Measurements from ENCODE around the gene KCNT1.

Gene KCNT1

DNA sequence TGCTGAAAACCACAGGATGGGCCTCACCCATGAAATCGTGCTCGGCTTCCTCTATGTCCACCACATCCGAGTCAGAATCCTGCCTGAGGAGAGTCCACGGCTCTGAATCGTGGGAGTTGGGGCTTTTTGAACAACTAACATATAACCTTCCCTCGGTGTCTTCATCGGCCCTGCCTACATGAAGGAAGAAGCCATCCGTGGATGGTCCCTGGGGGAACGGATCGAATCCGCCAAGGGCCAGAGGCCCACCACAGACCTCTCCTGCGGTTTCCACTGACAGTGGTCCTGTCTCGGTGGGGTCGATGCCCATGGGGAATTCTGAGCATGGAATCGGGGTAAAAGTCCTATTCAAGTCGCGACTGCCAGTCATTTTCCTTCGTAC lies 120.4 kb downstream of the KCNT1 start:
- no peak for DNase-seq

DNA sequence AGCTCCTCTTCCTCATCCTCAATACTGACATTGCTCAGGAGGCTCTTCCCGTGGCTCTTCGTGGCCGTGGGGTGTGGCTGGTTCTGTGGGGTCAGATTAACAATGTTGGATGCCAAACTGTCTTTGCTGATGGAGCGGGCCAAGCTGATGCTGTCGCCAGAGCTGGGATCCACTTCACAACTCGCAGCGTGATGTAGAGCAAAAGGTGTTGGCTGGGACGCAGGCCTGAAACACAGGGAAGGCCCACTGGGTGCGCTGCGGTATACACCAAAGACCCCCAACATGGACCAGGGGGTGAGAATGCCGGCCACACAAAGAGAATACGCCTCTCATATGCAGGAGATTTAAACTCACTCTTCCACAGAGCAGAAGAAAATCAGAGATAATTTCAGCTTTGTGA lies 121.1 kb downstream of the KCNT1 start:
- DNase-seq = no peak

DNA sequence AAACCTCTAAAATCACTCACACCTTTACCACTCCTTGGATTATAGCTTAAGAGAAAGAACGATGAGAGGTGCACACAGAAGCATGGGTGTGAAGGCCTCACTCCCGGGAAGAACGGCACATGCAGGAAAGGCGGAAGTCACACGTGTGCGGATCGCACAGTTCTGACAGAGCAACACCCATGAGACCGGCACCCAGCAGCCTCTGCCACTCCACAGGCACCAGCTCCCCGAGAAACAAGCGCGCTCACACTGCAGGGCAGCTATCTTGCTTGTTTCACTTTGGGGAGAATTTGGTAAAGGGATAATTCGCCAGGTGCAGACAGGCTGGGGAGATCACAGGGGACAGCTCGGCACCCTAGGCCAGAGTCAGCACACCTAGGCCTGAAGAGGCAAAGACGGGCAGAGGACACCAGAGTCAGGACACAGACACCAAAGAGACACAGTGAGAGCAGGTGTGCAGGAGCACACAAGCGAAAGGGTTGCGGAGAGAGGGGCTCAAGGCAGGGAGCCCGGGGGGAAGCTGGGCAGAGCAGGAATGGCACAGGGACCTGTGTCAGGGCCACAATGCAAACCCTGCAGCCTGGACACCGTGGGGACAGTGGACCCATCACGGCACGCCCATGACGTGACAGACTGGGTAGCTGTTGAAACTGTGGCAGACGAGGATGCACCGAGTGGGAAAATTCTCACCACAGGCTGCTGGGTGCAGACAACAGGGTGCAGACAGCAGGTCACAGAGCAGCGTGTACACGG lies 123.6 kb downstream of the KCNT1 start:
- no peak for DNase-seq

DNA sequence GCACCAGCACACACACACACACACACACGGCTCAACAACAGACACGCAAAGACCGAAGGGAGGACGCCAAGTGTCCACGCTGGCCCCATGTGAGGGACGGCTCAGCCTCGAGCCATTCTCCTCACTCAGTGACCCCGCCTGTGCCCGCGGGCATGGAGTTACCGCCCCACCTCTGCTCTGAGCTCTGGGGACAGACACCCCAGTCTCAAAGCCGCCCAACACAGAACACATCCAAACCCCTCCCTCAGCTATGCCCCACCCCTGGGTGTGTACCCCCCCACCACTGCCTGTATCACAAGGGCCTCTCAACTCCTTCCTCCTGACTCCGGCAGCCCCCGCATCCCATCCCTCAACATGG lies 124.2 kb downstream of the KCNT1 start:
- DNase-seq = no peak

DNA sequence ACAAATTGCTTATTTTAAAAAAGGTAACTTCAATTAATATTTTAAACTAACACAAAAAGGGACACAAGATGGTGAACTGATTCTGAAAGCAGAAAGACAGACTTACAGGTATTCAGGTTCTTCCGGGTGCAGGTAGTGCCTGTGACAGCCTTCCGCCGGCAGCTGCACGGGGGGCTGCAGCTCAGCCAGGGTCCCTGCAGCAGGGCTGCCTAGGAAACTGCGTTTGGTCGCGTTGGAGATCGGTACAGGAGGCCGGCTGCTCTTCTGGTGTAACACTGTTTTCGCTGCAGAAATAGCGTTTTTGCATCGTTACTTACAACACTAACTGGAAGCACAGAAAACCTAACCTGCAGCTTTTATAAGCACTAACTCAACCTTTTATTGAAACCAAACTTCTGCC lies 125.3 kb downstream of the KCNT1 start:
- DNase-seq = no peak

DNA sequence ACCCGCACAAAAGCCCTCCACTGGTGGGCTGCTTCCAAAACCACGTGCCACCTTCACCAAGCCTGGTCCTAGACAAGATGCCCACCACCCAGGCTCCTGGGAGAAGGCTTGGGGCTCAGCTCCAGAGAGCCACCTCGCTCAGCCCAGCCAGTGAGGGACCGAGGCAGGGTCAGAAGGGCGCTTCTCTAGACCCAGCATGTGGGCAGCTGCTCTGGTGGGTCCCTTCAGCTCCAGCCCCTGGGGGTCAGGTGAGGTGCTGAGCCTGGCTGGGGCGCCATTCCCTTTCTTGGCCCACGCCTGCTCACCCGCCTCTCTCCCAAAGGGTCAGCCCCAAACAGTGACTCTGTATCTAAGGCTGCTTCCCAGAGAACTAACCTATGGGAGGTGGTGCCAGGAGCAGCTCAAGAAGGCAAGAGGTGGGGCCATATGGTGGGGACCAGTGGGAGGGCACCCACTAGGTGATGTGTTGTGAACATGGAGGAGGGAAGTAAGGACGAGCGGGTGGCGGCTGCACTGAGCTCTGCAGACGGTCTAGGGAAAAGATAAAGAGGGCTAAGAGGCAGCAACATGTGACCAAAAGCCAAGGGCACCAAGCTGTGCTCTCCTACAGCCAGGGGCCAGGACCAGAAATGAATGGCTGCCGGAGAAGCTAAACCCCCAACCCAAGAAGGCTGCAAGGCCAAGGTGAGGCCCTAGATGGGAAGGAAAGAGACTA lies 126.0 kb downstream of the KCNT1 start:
- DNase-seq = no peak

DNA sequence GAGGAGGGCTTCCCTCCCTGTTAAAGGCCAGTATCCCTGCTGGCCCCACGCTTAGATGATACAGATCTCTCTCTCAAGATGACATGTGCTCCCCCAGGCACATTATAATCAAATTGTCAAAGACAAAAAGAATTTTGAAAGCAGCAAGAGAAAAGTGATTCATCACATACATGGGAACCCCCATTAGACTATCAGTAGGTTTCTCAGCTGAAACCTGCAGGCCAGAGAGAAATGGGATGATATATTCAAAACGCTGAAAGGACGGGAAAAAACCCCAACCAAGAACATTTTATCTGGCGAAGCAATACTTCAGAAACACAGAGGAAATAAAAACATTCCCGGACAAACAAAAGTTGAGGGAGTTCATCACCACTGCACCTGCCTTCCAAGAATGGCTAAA lies 126.7 kb downstream of the KCNT1 start:
- DNase-seq = no peak

DNA sequence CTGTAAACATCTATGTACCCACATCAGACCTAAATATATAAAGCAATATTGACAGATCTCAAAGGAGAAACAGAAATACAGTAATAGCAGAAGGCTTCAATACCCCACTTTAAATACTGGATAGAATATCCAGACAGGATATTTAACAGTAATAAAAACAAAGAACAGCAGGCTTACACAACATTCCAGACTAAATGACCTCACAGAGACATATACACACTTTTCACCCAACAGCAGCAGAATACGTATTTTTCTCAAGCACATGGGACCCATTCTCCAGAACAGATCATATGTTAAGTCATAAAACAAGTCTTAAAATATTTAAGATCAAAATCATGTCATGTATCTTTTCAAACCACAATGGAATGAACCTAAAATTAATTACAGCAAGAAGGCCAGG lies 128.5 kb downstream of the KCNT1 start:
- DNase-seq = no peak

DNA sequence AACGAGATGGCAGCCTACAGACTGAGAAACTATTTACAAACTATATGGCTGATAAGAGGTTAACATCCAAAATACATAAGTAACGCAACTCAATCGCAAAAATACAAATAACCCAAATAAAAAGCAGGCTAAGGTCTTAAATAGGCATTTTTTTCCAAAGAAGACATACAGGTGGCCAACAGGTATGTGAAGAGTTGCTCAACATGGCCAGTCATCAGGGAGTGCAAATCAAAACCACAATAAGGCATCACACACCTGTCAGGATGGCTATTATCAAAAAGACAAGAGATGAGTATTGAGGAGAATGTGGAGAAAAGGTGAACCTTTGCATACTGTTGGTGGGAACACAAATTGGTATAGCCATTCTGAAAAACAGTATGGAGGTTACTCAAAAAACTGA lies 131.9 kb downstream of the KCNT1 start:
- no peak for DNase-seq

DNA sequence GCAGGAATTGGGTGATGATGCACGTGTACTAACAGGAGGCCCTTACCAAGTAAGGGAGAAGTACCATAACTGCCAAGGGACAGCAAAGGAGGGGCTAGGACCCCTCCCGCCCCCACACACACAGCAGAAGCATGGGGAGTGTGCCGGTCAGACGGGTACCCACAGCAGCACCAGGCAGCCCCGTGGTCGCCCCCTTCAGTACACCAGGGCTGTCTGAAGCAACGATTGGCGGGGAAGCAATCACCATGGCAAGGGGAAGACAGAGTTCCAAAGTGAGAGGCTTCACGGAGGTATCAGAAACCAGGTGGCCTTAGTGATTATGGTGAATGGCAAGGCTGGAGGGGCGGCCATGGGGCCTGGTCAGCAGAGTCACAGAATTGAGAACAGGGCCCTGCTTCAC lies 133.1 kb downstream of the KCNT1 start:
- no peak for DNase-seq

DNA sequence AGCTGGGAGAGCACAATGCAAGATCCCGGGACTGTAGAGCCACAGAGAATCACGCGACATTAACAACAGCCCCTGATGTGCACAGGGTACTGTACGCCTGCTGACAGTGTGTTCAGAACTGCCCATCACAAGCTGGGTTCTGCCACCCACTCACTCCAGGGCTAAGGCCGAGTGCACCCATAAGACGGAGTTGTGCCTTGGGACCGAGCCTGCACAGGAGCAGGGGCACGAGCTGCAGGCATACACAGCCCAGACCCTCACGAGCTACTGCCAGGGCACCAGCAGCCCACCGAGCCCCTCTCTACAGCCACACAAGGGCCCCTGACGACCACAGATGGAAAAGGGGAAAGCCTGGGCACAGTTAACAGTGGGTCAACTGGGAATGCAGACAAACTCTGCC lies 137.5 kb downstream of the KCNT1 start:
- DNase-seq = no peak

DNA sequence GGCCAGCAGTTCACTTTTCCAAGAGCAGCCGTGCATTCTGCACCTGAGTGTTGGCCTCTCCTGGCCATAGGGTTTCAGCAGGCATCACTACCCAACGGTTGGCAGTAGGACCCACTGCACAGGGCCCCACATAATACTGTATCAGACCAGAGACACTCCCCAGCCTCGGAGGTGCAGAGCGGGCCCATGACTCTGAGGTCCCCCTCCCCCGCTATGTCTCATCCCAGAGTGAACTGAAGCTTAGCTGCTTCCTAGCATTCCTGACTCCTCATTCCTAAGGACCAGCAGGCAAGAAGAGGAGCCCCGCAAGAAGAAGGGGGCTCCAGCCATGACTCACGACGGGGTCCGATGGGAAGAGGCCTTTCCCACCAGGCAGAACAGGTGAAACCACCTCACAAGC lies 138.1 kb downstream of the KCNT1 start:
- DNase-seq = no peak

DNA sequence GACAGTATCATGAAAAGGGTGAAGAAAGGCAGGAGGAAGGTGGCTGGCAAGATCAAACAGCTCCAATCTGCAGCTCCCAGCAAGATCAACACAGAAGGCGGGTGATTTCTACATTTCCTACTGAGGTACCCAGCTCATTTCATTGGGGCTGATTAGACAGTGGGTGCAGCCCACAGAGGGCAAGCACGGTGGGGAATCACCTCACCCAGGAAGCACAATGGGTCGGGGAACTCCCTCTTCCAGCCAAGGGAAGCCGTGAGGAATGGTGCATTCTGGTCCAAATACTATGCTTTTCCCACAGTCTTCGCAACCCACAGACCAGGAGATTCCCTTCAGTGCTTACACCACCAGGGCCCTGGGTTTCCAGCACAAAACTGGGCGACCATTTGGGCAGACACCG lies 138.6 kb downstream of the KCNT1 start:
- DNase-seq = no peak
